Smooth muscle cell (in vitro differentiated cells): Measurements from ENCODE around the gene TMPRSS4. TPM values are rescaled to one million over a fixed set of nuclear protein-coding genes. Genes with fewer than 3 reads are reported as not detected.

Source experiments
- DNase-seq: peaks from one replicate; lab custom pipeline; 2025; ENCODE audit not compliant: unreplicated experiment; lab: John Stamatoyannopoulos, UW
- H2AFZ ChIP-seq: fragments of 200-600 bp; sonication (generic); 2 replicates; pipeline ENCODE4 v1.6.0; 2016; ENCODE audit warnings: antibody characterized with exemption, low read depth, mild to moderate bottlenecking
- H3F3A ChIP-seq: fragments of 200-600 bp; sonication (generic); 2 replicates; pipeline ENCODE4 v1.6.0; 2017; ENCODE audit warnings: antibody characterized with exemption, low read depth
- H3K27ac ChIP-seq: fragments of 200-600 bp; sonication (generic); 2 replicates; pipeline ENCODE4 v1.5.1; 2016; ENCODE audit warnings: low read depth, mild to moderate bottlenecking
- H3K27me3 ChIP-seq: fragments of 200-600 bp; sonication (generic); 2 replicates; pipeline ENCODE4 v1.6.1; 2016; ENCODE audit warnings: low read depth, mild to moderate bottlenecking
- H3K36me3 ChIP-seq: fragments of 200-600 bp; sonication (generic); 2 replicates; pipeline ENCODE4 v1.5.1; 2016; ENCODE audit warnings: low read depth
- H3K4me1 ChIP-seq: fragments of 200-600 bp; sonication (generic); 2 replicates; pipeline ENCODE4 v1.5.1; 2016; ENCODE audit warnings: low read depth
- H3K4me2 ChIP-seq: fragments of 200-600 bp; sonication (generic); 2 replicates; pipeline ENCODE4 v1.6.0; 2016; ENCODE audit warnings: mild to moderate bottlenecking
- H3K4me3 ChIP-seq: fragments of 200-600 bp; sonication (generic); 2 replicates; pipeline ENCODE4 v1.5.1; 2016; ENCODE audit warnings: mild to moderate bottlenecking
- H3K79me2 ChIP-seq: fragments of 200-600 bp; sonication (generic); 2 replicates; pipeline ENCODE4 v1.6.0; 2016; ENCODE audit warnings: low read depth, mild to moderate bottlenecking
- H3K9ac ChIP-seq: fragments of 200-600 bp; sonication (generic); 2 replicates; pipeline ENCODE4 v1.6.0; 2016; ENCODE audit warnings: low read depth
- H3K9me3 ChIP-seq: fragments of 200-600 bp; sonication (generic); replicated peaks from 2 replicates; pipeline ENCODE4 v1.5.1; 2016; ENCODE audit warnings: low read depth
- H4K20me1 ChIP-seq: fragments of 200-600 bp; sonication (generic); 2 replicates; pipeline ENCODE4 v1.6.0; 2016; ENCODE audit warnings: low read depth
- WGBS: methylation state at CpG from one replicate; pipeline ENCODE4 v1.1.7; 2016; ENCODE audit warnings: low lambda C conversion rate; 5-methylcytosine and 5-hydroxymethylcytosine counted together
- polyA plus RNA-seq: library from polyadenylated mRNA; unstranded; fragments of >200 nt; fragmentation: Nextera tagmentation; extraction: Ambion mirVana; gene quantifications from 2 replicates; pipeline ENCODE4 v1.2.1, GENCODE V29; 2016
- total RNA-seq: library from RNA; depleted of rRNA; stranded (reverse); fragments of >200 nt; gene quantifications from 2 replicates; pipeline ENCODE4 v1.2.3, GENCODE V29; 2014
- TF ChIP-seq, protein P1 (sequence below): fragments of 200-600 bp; sonication (generic); IDR thresholded peaks from 2 replicates; pipeline ENCODE4 v1.5.1; 2017; ENCODE audit warnings: borderline replicate concordance, mild to moderate bottlenecking, antibody characterized with exemption; ENCODE audit not compliant: insufficient read depth, poor library complexity, severe bottlenecking

TMPRSS4 gene
- total and polyA plus RNA-seq, 2 experiments from 2014 or later: 7.4 TPM; not detected in 1

DNA sequence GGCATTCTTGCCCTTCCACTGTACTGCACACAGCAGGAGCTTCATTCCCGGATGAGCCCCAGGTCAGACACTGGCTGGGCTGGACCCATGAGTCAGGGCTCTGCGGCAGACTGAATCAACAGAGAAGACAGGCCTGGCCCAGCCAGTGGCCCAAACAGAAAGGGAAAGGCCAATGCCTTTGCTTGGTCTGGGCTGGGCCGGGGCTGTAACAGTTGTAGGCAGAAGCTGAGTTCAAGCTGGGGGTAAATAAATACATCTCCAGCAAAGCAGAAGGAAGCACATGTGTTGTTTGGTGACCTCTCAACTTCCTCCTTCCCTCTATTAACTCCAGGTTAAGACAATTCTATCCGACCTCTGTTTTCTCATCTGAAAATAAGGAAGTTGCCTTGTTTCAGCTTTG, 11.7 kb downstream of the TMPRSS4 start:
- no peaks in the 10 kb centered on the region for H3K79me2 ChIP-seq
- H3K27ac ChIP-seq: no peak overlapping the region
- no peak overlapping the region for H3K4me2 ChIP-seq
- 80% methylated on average over 4 of the region's 4 CpGs for WGBS
- H3F3A ChIP-seq: peaks cover 5% of the 10 kb centered on the region
- H3K4me1 ChIP-seq: no peaks in the 10 kb centered on the region
- no peaks in the 10 kb centered on the region for H3K36me3 ChIP-seq
- no peak overlapping the region for H3K4me3 ChIP-seq
- H4K20me1 ChIP-seq: no peaks in the 10 kb centered on the region
- no peak overlapping the region for H3K9ac ChIP-seq
- DNase-seq: no peak
- TF ChIP-seq, protein P1, sequence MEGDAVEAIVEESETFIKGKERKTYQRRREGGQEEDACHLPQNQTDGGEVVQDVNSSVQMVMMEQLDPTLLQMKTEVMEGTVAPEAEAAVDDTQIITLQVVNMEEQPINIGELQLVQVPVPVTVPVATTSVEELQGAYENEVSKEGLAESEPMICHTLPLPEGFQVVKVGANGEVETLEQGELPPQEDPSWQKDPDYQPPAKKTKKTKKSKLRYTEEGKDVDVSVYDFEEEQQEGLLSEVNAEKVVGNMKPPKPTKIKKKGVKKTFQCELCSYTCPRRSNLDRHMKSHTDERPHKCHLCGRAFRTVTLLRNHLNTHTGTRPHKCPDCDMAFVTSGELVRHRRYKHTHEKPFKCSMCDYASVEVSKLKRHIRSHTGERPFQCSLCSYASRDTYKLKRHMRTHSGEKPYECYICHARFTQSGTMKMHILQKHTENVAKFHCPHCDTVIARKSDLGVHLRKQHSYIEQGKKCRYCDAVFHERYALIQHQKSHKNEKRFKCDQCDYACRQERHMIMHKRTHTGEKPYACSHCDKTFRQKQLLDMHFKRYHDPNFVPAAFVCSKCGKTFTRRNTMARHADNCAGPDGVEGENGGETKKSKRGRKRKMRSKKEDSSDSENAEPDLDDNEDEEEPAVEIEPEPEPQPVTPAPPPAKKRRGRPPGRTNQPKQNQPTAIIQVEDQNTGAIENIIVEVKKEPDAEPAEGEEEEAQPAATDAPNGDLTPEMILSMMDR: no peak
- H3K9me3 ChIP-seq: no peaks in the 10 kb centered on the region
- no peaks in the 10 kb centered on the region for H3K27me3 ChIP-seq
- H2AFZ ChIP-seq: no peak overlapping the region

DNA sequence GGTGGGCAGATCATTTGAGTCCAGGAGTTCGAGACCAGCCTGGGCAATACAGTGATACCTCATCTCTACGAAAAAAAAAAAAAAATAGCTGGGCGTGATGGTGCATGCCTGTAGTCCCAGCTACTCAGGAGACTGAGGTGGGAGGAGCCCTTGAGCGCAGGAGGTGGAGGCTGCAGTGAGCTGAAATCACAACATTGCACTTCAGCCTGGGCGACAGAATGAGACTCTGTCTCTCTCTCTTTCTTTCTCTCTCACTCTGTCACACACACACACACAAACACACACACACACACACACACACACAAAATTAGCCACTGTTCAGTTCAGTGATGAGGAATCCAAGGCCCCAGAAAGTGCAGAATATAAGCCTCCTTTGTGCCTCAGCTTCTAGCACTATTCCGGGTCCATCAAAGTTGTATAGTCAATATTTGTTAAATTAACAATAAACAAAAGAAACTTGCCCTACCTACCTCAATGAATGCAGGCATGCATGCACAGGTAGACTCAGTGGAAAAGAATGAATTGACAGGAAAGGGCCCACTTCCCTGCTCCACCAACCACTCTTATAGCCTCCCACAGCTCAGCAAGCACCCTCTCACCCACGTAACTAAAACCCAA, 13.8 kb downstream of the TMPRSS4 start:
- Histone ChIP-seq H3K4me3 (no peak overlapping the region), H2AFZ (no peak overlapping the region), H3F3A (no peaks in the 10 kb centered on the region), H3K4me1 (no peaks in the 10 kb centered on the region), H3K9me3 (no peaks in the 10 kb centered on the region), H3K4me2 (no peak overlapping the region), H3K79me2 (no peaks in the 10 kb centered on the region), H3K9ac (no peak overlapping the region), H4K20me1 (no peaks in the 10 kb centered on the region), H3K27me3 (no peaks in the 10 kb centered on the region), H3K27ac (no peak overlapping the region), H3K36me3 (no peaks in the 10 kb centered on the region)
- DNase-seq: no peak
- WGBS: 70% methylated on average over 7 of the region's 7 CpGs
- TF ChIP-seq, protein P1: no peak

DNA sequence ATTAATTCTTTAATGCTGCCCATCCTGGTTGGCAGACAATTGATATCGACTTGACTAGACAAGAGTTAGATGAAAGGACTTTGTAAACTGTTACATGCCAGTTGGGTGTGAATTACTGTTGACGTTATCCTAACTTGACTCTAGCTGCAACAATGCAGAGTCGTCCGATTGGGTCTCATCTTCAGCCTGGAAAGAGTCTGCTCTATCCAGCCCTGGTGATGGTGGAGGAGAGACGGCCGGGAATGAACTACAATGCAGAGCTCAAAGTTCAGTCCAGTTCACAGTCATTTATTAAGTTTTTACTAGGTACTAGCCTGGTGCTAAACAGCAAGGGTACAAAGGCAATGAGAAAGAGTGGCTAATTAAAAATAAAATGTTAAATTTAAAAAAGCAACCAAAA, 14.8 kb downstream of the TMPRSS4 start:
- no peaks in the 10 kb centered on the region for H4K20me1 ChIP-seq
- 86% methylated on average over 6 of the region's 6 CpGs for WGBS
- TF ChIP-seq, protein P1: no peak
- no peak overlapping the region for H3K4me2 ChIP-seq
- H2AFZ ChIP-seq: no peak overlapping the region
- H3K4me1 ChIP-seq: no peaks in the 10 kb centered on the region
- DNase-seq: no peak
- no peaks in the 10 kb centered on the region for H3K27me3 ChIP-seq
- H3K4me3 ChIP-seq: no peak overlapping the region
- no peaks in the 10 kb centered on the region for H3K9me3 ChIP-seq
- H3K9ac ChIP-seq: no peak overlapping the region
- no peak overlapping the region for H3K27ac ChIP-seq
- no peaks in the 10 kb centered on the region for H3F3A ChIP-seq
- no peaks in the 10 kb centered on the region for H3K36me3 ChIP-seq
- no peaks in the 10 kb centered on the region for H3K79me2 ChIP-seq

DNA sequence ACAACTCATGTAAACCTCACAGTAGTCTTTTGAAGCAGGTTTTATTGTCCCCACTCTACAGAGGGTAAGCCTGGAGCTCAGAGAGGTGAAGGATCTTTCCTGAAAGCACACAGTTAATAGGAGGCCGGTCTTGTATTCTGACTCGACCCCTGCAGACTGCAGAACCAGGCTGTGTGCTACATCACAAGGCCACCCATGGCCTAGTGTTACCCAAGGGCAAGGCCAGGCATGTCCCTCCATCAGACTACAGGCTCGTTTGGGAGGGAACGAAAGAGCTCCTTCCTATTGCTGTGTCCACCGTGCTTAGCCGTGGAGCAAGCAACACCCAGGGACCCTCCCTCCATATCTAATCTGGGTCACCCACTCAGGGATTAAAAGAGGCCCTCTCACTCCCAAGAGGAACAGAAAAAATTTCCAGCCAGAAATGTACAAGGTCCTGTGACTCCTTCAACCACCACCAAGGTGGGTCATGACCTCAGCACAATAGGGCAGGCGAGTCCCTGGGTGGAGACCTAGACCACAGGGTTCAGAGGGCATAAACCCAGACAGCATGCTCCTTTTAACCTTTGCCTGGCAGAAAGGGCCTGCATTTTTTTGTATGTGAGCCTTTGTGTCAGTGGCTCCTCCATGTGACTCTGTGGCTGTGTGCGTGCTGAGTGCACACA, 16.2 kb downstream of the TMPRSS4 start:
- H3K27ac ChIP-seq: no peak overlapping the region

More for the DNA sequence above, 16.2 kb downstream of the TMPRSS4 start:
- Histone ChIP-seq H4K20me1 (no peaks in the 10 kb centered on the region), H3K4me3 (no peak overlapping the region), H3K27me3 (no peaks in the 10 kb centered on the region), H3K9me3 (no peaks in the 10 kb centered on the region), H3K36me3 (no peaks in the 10 kb centered on the region), H2AFZ (peak overlapping the region; percentile 77), H3K4me2 (peak overlapping the region; percentile 1), H3F3A (no peaks in the 10 kb centered on the region), H3K79me2 (no peaks in the 10 kb centered on the region), H3K9ac (no peak overlapping the region), H3K4me1 (no peaks in the 10 kb centered on the region)
- DNase-seq: no peak
- TF ChIP-seq, protein P1: no peak
- WGBS: 48% methylated on average over 8 of the region's 8 CpGs
